Right atrium auricular region (tissue), 2 donors: ENCODE measurements around the gene CCDC9. TPM values are rescaled to one million over a fixed set of nuclear protein-coding genes. Genes with fewer than 3 reads are reported as not detected.
"Not testable (repeated sequence)": the region's sequence is repeated elsewhere in the genome, so short reads cannot be mapped to it uniquely, and the experiment has no call there.

Experiments used
- DNase-seq: peaks from one replicate; pipeline ENCODE4 v3.0.0-alpha.2; 2019; ENCODE audit warnings: low spot score
- H3K27ac ChIP-seq, 2 donors: fragments of 200-600 bp; sonication (generic); 1 replicate in 1 of 2; 2 replicates in 1 of 2; pipeline ENCODE4 v1.5.1; 2016 to 2019
- H3K27me3 ChIP-seq, 2 donors: fragments of 200-600 bp; sonication (generic); one replicate each; pipeline versions ENCODE4 v1.5.1 to v1.6.0; 2017 to 2019
- H3K36me3 ChIP-seq: fragments of 200-600 bp; sonication (generic); one replicate; pipeline ENCODE4 v1.5.1; 2016
- H3K4me1 ChIP-seq, 2 donors: fragments of 200-600 bp; sonication (generic); one replicate each; pipeline versions ENCODE4 v1.5.1 to v1.6.0; 2017 to 2019
- H3K4me3 ChIP-seq, 2 donors: fragments of 200-600 bp; sonication (generic); 1 replicate in 1 of 2; 2 replicates in 1 of 2; pipeline ENCODE4 v1.5.1; 2017 to 2019; ENCODE audit warnings: mild to moderate bottlenecking in 1 of 2, moderate library complexity in 1 of 2
- H3K9me3 ChIP-seq, 2 donors: fragments of 200-600 bp; sonication (generic); one replicate each; pipeline ENCODE4 v1.5.1; 2019
- CTCF ChIP-seq, 2 donors: fragments of 200-600 bp; sonication (generic); IDR thresholded peaks; one replicate each; pipeline ENCODE4 v1.5.1; 2019; ENCODE audit warnings: antibody characterized with exemption in 2 of 2
- total RNA-seq, 2 donors: library from RNA; depleted of rRNA; stranded (reverse); fragments of >200 nt; gene quantifications; one replicate each; pipeline ENCODE4 v1.1.0, GENCODE V29; 2016

CCDC9 gene
- total RNA-seq, 2 donors from 2014 or later = 9.2 to 11.9 TPM

- no peaks in the 10 kb centered on the region for H3K27me3 ChIP-seq
- peak overlapping the region; percentile 91 to 94 for H3K27ac ChIP-seq
- H3K4me3 ChIP-seq = peak overlapping the region in 1 of 2 donors; percentile 64
- TF ChIP-seq CTCF (IDR thresholded peaks at IDR 0.05) = no peak
- H3K4me1 ChIP-seq = peaks cover 0 to 26% of the 10 kb centered on the region in 2 donors
- peaks cover 49% of the 10 kb centered on the region for H3K36me3 ChIP-seq
- no peaks in the 10 kb centered on the region for H3K9me3 ChIP-seq
- no peak for DNase-seq
Observed at GRCh38 chr19:47258434-47258833, 2.1 kb downstream of the CCDC9 start.

- no peak overlapping the region for H3K4me3 ChIP-seq
- peaks cover 55% of the 10 kb centered on the region for H3K36me3 ChIP-seq
- no peaks in the 10 kb centered on the region for H3K27me3 ChIP-seq
- H3K27ac ChIP-seq = peak overlapping the region in 1 of 2 donors; percentile 15
- no peak for TF ChIP-seq CTCF (IDR thresholded peaks at IDR 0.05)
- DNase-seq = no peak
- peaks cover 0 to 26% of the 10 kb centered on the region in 2 donors for H3K4me1 ChIP-seq
- no peaks in the 10 kb centered on the region for H3K9me3 ChIP-seq
Observed at GRCh38 chr19:47258895-47259555, 2.7 kb downstream of the CCDC9 start.

GRCh38 chr19:47260476-47260875 is 4.2 kb downstream of the CCDC9 start:
- TF ChIP-seq CTCF (IDR thresholded peaks at IDR 0.05) = no peak
- peaks cover 0 to 26% of the 10 kb centered on the region in 2 donors for H3K4me1 ChIP-seq
- no peak for DNase-seq
- H3K4me3 ChIP-seq = no peak overlapping the region
- no peaks in the 10 kb centered on the region for H3K27me3 ChIP-seq
- H3K27ac ChIP-seq = no peak overlapping the region
- peaks cover 70% of the 10 kb centered on the region for H3K36me3 ChIP-seq
- H3K9me3 ChIP-seq = no peaks in the 10 kb centered on the region

- H3K36me3 ChIP-seq = peaks cover 87% of the 10 kb centered on the region
Observed at GRCh38 chr19:47261946-47262793, 5.8 kb downstream of the CCDC9 start.

GRCh38 chr19:47264629-47265028 is 8.3 kb downstream of the CCDC9 start:
- H3K27me3 ChIP-seq = no peaks in the 10 kb centered on the region
- H3K4me1 ChIP-seq = no peaks in the 10 kb centered on the region
- TF ChIP-seq CTCF (IDR thresholded peaks at IDR 0.05) = no peak
- H3K4me3 ChIP-seq = no peak overlapping the region
- H3K36me3 ChIP-seq = peaks cover 92% of the 10 kb centered on the region
- no peaks in the 10 kb centered on the region for H3K9me3 ChIP-seq
- no peak for DNase-seq
- no peak overlapping the region for H3K27ac ChIP-seq

More at GRCh38 chr19:47261946-47262793, 5.8 kb downstream of the CCDC9 start:
- H3K27ac ChIP-seq, H3K27me3 ChIP-seq, DNase-seq, H3K9me3 ChIP-seq, H3K4me3 ChIP-seq: not testable (repeated sequence)
- H3K4me1 ChIP-seq = peaks cover 0 to 20% of the 10 kb centered on the region in 2 donors

GRCh38 chr19:47266401-47266941 is 10.1 kb downstream of the CCDC9 start:
- no peak for TF ChIP-seq CTCF (IDR thresholded peaks at IDR 0.05)
- peaks cover 92% of the 10 kb centered on the region for H3K36me3 ChIP-seq

More at GRCh38 chr19:47266401-47266941, 10.1 kb downstream of the CCDC9 start:
- H3K27me3 ChIP-seq = no peaks in the 10 kb centered on the region
- H3K4me3 ChIP-seq = no peak overlapping the region
- no peak for DNase-seq
- no peaks in the 10 kb centered on the region for H3K4me1 ChIP-seq
- H3K27ac ChIP-seq = no peak overlapping the region
- H3K9me3 ChIP-seq = no peaks in the 10 kb centered on the region
